WI38 (cell line): Measurements from ENCODE around the gene ZNF408.

Experiments
- H3K4me3 ChIP-seq: 2 replicates; pipeline ENCODE4 v1.5.1; 2011; ENCODE audit warnings: low read depth, mild to moderate bottlenecking, control low read depth, low read length
- CTCF ChIP-seq: IDR thresholded peaks from 2 replicates; pipeline ENCODE4 v1.5.1; 2012; ENCODE audit warnings: low read depth, mild to moderate bottlenecking, control low read depth, low read length

ZNF408 gene

DNA sequence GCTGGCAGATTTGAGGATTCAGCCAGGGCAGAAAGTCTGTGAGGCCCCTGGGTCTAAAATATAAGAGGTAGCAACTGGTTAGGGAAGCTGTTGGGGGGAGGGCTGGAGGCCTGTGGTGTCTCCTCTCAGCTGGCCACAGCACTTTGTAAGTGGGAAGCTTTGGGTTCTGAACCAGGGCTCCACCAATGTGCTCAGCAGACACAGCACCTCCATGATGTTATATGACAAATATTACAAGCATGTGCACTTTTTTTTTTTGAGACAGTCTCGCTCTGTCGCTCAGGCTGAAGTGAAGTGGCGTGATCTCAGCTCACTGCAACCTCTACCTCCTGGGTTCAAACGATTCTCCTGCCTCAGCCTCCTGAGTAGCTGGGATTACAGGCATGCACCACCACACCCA is 8.4 kb upstream of the ZNF408 start:
- no peak overlapping the region for H3K4me3 ChIP-seq
- TF ChIP-seq CTCF = no peak

- TF ChIP-seq CTCF = no peak
- no peak overlapping the region for H3K4me3 ChIP-seq
Observed at GRCh38 chr11:46693597-46694012, 7.2 kb upstream of the ZNF408 start.

- no peak for TF ChIP-seq CTCF
- H3K4me3 ChIP-seq = no peak overlapping the region
Observed at GRCh38 chr11:46694072-46694471, 6.8 kb upstream of the ZNF408 start.

GRCh38 chr11:46694607-46695006 is 6.2 kb upstream of the ZNF408 start:
- no peak for TF ChIP-seq CTCF
- no peak overlapping the region for H3K4me3 ChIP-seq

GRCh38 chr11:46695345-46696211 is 5.3 kb upstream of the ZNF408 start:
- TF ChIP-seq CTCF = no peak
- H3K4me3 ChIP-seq = no peak overlapping the region

- no peak for TF ChIP-seq CTCF
- H3K4me3 ChIP-seq = no peak overlapping the region
Observed at GRCh38 chr11:46696212-46696558, 4.6 kb upstream of the ZNF408 start.

- no peak for TF ChIP-seq CTCF
- no peak overlapping the region for H3K4me3 ChIP-seq
Observed at GRCh38 chr11:46697303-46697702, 3.5 kb upstream of the ZNF408 start.
